ENCODE data around the gene DDAH1.

The DDAH1 gene

DNA sequence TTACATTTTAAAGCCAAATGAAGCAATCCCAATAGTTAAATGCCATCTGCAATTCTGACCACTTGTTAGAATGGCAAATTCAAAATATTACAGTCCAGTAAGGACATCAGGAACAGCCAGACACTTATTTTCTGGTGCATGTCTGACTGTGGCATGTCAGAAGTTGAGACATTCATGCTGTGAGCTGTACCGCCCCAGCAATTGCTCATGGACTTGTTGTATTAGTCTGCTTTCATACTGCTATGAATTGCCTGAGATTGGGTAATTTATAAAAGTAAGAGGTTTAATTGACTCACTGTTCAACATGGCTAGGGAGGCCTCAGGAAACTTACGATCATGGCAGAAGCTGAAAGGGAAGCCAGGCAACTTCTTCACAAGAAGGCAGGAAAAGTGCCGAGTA lies 19.1 kb downstream of the DDAH1 start:
- ATAC-seq (replicated peaks) (no peak), DNase-seq (no peak)
- no peaks in the 10 kb centered on the region for H3K4me1 Mint-ChIP-seq
- no peak overlapping the region for H3K4me3 Mint-ChIP-seq
- peaks cover 0 to 5% of the 10 kb centered on the region in 2 donors for H3K27me3 Mint-ChIP-seq
- peaks cover 0 to 23% of the 10 kb centered on the region in 2 donors for H3K36me3 Mint-ChIP-seq
- H3K9me3 Mint-ChIP-seq, result no peaks in the 10 kb centered on the region
- no peak overlapping the region for H3K27ac Mint-ChIP-seq

DNA sequence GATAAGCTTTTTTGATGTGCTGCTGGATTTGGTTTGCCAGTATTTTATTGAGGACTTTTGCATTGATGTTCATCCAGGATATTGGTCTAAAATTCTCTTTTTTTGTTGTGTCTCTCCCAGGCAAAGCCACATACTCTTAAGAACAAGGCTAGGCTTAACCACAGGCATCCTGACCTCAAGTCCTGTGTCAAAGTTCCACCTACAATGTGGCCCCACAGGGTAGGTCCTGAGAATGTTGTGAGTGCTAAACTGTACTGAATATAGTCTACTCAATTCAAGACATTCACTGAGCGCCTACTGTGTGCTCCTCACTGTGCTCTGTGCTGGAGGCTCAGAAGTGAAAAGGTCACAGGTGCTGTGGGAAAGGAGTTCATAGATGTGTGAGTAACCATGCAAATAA lies 20.6 kb downstream of the DDAH1 start:
- Mint-ChIP-seq H3K27ac (no peak overlapping the region), H3K9me3 (no peaks in the 10 kb centered on the region), H3K4me3 (no peak overlapping the region), H3K36me3 (peaks cover 0 to 21% of the 10 kb centered on the region in 2 donors), H3K4me1 (no peaks in the 10 kb centered on the region), H3K27me3 (peaks cover 0 to 5% of the 10 kb centered on the region in 2 donors)
- ATAC-seq (replicated peaks) (no peak), DNase-seq (no peak)

DNA sequence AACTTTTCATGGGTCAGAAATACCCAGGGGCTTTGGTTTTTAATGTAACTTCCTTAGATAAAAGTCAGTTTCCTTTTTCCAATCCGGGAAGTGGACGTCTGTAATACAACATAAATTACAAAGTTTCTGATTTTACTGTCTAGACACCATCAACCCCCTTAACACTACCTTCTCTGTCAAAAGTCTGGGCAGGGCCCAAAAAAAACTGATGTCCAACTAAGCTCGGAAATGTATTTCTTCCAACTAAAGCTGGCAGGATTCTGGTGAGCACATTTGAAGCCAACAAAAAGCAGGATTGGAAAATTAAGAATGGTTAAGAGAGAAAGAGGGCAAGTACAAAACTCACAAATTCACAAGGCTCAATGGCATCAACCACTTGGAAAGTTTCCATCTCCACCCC lies 24.3 kb downstream of the DDAH1 start:
- Mint-ChIP-seq H3K4me1 (no peaks in the 10 kb centered on the region), H3K27me3 (peaks cover 0 to 11% of the 10 kb centered on the region in 2 donors), H3K27ac (no peak overlapping the region), H3K9me3 (no peaks in the 10 kb centered on the region), H3K4me3 (no peak overlapping the region), H3K36me3 (peaks cover 3 to 11% of the 10 kb centered on the region in 2 donors)
- no peak for ATAC-seq (replicated peaks)
- DNase-seq, result no peak

DNA sequence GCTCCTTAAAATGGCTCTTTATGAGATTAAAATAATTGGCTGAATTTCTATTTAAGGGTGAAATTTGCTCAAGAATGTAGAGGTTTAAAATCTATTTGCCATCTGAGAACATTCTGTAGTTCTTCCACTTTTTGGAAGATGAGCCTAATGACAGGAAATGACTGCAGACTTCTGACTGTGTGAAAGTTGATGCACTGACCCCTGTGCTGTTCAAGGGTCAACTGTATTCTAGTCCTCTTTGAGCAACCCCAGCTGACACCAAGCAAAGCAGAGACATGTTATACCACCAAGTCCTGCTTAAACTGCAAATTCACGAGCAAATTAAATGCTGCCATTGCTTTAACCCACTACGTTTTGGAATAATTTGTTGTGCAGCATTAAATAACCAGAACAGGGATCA lies 26.6 kb downstream of the DDAH1 start:
- Mint-ChIP-seq H3K4me3 (no peak overlapping the region), H3K27me3 (peaks cover 0 to 6% of the 10 kb centered on the region in 2 donors), H3K4me1 (no peaks in the 10 kb centered on the region), H3K9me3 (no peaks in the 10 kb centered on the region), H3K27ac (no peak overlapping the region), H3K36me3 (peaks cover 0 to 3% of the 10 kb centered on the region in 2 donors)
- no peak for DNase-seq
- no peak for ATAC-seq (replicated peaks)

DNA sequence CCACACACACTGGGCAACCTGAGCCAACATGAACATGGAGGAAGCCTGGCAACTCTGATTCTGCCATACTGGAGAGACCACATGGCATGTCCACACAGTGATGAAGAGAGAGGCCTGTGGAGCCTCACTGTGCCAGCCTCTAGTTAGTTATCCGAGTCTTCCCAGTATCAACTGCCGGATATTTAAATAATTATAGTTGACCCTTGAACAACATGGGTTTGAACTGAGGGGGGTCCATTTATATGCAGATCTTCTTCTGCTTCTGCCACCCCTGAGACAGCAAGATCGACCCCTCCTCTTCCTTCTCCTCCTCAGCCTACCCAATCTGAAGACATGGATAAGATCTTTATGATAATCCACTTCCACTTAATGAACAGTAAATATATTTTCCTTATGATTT lies 27.8 kb downstream of the DDAH1 start:
- H3K27ac Mint-ChIP-seq, result no peak overlapping the region
- H3K27me3 Mint-ChIP-seq, result peaks cover 0 to 5% of the 10 kb centered on the region in 2 donors
- H3K36me3 Mint-ChIP-seq, result peaks cover 3 to 4% of the 10 kb centered on the region in 2 donors
- no peaks in the 10 kb centered on the region for H3K4me1 Mint-ChIP-seq
- H3K4me3 Mint-ChIP-seq, result no peak overlapping the region
- H3K9me3 Mint-ChIP-seq, result no peaks in the 10 kb centered on the region
- ATAC-seq (replicated peaks) (no peak), DNase-seq (no peak)

- no peak for DNase-seq
- peaks cover 0 to 11% of the 10 kb centered on the region in 2 donors for H3K27me3 Mint-ChIP-seq
- H3K9me3 Mint-ChIP-seq, result peaks cover 0 to 6% of the 10 kb centered on the region in 2 donors
- no peak overlapping the region for H3K4me3 Mint-ChIP-seq
- peaks cover 3 to 10% of the 10 kb centered on the region in 2 donors for H3K36me3 Mint-ChIP-seq
- peaks cover 7 to 9% of the 10 kb centered on the region in 2 donors for H3K4me1 Mint-ChIP-seq
- H3K27ac Mint-ChIP-seq, result no peak overlapping the region
- ATAC-seq (replicated peaks), result no peak
Measured at GRCh38 chr1:85433096-85433495, 31.9 kb downstream of the DDAH1 start.

GRCh38 chr1:85428471-85429089 lies 36.4 kb downstream of the DDAH1 start:
- no peak overlapping the region for H3K27ac Mint-ChIP-seq
- peaks cover 0 to 12% of the 10 kb centered on the region in 2 donors for H3K36me3 Mint-ChIP-seq
- peaks cover 0 to 8% of the 10 kb centered on the region in 2 donors for H3K9me3 Mint-ChIP-seq
- H3K27me3 Mint-ChIP-seq, result peaks cover 0 to 5% of the 10 kb centered on the region in 2 donors
- ATAC-seq (replicated peaks) (no peak), DNase-seq (no peak)
- peaks cover 12 to 15% of the 10 kb centered on the region in 2 donors for H3K4me1 Mint-ChIP-seq
- no peak overlapping the region for H3K4me3 Mint-ChIP-seq

DNA sequence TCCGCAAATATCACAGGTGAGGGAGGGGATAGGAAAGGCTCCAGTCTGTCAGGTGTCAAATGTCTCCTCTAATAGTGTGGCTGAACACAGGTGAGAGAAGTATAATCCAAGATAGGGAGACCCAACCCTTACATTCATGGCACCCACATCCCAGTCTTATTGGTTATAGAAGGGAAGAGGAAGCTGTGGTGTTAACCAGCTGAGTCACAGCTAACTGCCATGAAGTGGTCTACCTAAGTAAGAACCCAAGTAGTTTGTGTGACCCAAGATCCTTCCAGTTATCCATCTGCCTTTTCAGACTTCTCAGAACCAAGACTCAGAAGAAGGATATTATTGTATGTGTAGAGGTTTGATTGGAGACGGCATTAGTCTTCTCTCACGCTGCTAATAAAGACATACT lies 37.1 kb downstream of the DDAH1 start:
- Mint-ChIP-seq H3K27ac (no peak overlapping the region), H3K36me3 (peaks cover 0 to 9% of the 10 kb centered on the region in 2 donors), H3K27me3 (peaks cover 0 to 5% of the 10 kb centered on the region in 2 donors), H3K9me3 (peaks cover 0 to 8% of the 10 kb centered on the region in 2 donors), H3K4me3 (no peak overlapping the region), H3K4me1 (peaks cover 12 to 15% of the 10 kb centered on the region in 2 donors)
- ATAC-seq (replicated peaks) (no peak), DNase-seq (no peak)

DNA sequence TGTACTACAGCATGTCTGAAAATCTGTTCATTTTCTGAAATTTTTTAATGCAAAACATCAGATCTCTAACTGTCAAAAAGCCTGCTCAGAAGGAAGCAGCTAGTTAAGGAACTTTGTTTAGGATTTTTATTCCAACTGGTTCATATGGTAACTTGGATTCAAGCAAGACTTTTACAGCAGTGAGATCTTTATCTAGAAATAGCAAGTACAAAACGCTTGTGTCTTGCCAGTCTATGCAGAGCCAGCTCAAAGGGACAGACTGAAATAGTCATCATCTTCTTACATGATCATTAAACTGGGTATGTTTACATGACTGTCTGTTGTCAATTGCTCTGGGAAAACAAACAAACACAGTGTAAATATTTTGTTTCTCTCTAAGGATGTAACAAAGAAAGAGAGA lies 37.6 kb downstream of the DDAH1 start:
- no peak overlapping the region for H3K4me3 Mint-ChIP-seq
- ATAC-seq (replicated peaks) (no peak), DNase-seq (no peak)
- H3K27ac Mint-ChIP-seq, result no peak overlapping the region
- H3K9me3 Mint-ChIP-seq, result peaks cover 0 to 8% of the 10 kb centered on the region in 2 donors
- H3K27me3 Mint-ChIP-seq, result peaks cover 0 to 5% of the 10 kb centered on the region in 2 donors
- H3K36me3 Mint-ChIP-seq, result peaks cover 0 to 9% of the 10 kb centered on the region in 2 donors
- peaks cover 12 to 15% of the 10 kb centered on the region in 2 donors for H3K4me1 Mint-ChIP-seq

DNA sequence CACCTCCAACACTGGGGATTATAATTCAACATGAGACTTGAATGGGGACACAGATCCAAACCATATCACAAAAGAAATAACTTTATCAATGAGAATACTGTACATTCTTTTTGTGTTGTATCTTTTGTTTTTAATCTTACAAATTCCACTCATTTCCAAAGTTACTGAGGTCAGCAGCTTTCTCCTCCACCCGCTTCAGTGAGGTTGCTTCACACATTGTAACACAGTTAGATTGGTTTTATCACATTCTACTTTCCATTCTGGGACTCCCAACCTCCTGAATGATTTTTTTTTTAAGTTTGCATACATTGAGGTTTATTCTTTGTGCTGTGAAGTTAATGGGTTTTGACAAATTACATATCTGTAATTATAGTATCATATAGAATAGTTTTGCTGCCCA lies 43.8 kb downstream of the DDAH1 start:
- H3K27me3 Mint-ChIP-seq, result no peaks in the 10 kb centered on the region
- no peaks in the 10 kb centered on the region for H3K4me1 Mint-ChIP-seq
- H3K27ac Mint-ChIP-seq, result no peak overlapping the region
- no peak overlapping the region for H3K4me3 Mint-ChIP-seq
- peaks cover 5 to 6% of the 10 kb centered on the region in 2 donors for H3K9me3 Mint-ChIP-seq
- no peak for DNase-seq
- no peak for ATAC-seq (replicated peaks)
- peaks cover 0 to 20% of the 10 kb centered on the region in 2 donors for H3K36me3 Mint-ChIP-seq

DNA sequence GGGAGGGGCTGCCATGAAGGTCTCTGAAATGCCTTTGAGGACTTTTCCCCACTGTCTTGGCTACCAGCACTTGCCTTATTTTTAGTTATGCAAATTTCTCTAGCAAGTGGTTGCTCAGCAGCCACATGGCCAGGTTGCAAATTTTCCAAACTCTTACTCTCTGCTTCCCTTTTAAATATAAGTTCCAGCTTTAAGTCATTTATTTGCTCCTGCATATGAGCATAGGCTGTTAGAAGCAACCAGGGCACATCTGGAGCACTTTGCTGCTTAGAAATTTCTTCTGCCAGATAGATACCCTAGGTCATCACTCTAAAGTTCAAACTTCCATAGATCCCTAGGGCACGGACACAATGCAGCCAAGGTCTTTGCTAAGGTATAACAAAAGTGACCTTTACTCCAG lies 44.8 kb downstream of the DDAH1 start:
- Mint-ChIP-seq H3K4me3 (no peak overlapping the region), H3K27me3 (no peaks in the 10 kb centered on the region), H3K9me3 (peaks cover 5 to 6% of the 10 kb centered on the region in 2 donors), H3K27ac (no peak overlapping the region), H3K4me1 (no peaks in the 10 kb centered on the region), H3K36me3 (peaks cover 0 to 18% of the 10 kb centered on the region in 2 donors)
- DNase-seq (no peak), ATAC-seq (replicated peaks) (no peak)

- Mint-ChIP-seq H3K9me3 (peaks cover 5 to 6% of the 10 kb centered on the region in 2 donors), H3K4me3 (no peak overlapping the region), H3K27ac (no peak overlapping the region), H3K36me3 (peaks cover 0 to 21% of the 10 kb centered on the region in 2 donors), H3K4me1 (no peaks in the 10 kb centered on the region), H3K27me3 (no peaks in the 10 kb centered on the region)
- DNase-seq (no peak), ATAC-seq (replicated peaks) (no peak)
Measured at GRCh38 chr1:85417876-85418275, 47.1 kb downstream of the DDAH1 start.

GRCh38 chr1:85417017-85417416 lies 47.9 kb downstream of the DDAH1 start:
- peaks cover 0 to 21% of the 10 kb centered on the region in 2 donors for H3K36me3 Mint-ChIP-seq
- H3K27ac Mint-ChIP-seq, result no peak overlapping the region
- DNase-seq (no peak), ATAC-seq (replicated peaks) (no peak)
- peaks cover 5 to 6% of the 10 kb centered on the region in 2 donors for H3K9me3 Mint-ChIP-seq
- H3K4me1 Mint-ChIP-seq, result no peaks in the 10 kb centered on the region
- H3K4me3 Mint-ChIP-seq, result no peak overlapping the region
- no peaks in the 10 kb centered on the region for H3K27me3 Mint-ChIP-seq

DNA sequence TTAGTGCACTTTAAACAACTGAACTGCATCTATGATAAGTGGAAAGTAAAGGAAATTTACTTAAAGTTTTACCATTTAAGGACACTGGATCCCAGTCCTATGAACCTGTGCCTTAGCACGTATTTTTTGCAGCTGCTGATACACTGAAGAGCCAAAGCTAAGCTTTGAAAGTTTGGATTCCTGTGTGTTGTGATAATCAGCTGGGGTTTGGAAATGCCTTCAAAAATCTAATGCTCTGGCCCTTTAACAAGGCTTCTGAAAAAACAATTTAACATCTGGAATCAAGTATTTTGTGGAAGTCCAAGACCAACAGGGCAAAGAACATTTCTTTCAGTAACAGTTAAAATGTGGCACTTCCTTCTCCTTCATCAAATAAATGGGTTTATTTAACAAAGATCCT lies 51.8 kb downstream of the DDAH1 start:
- peaks cover 0 to 2% of the 10 kb centered on the region in 2 donors for H3K9me3 Mint-ChIP-seq
- no peaks in the 10 kb centered on the region for H3K27me3 Mint-ChIP-seq
- no peaks in the 10 kb centered on the region for H3K4me1 Mint-ChIP-seq
- peaks cover 0 to 15% of the 10 kb centered on the region in 2 donors for H3K36me3 Mint-ChIP-seq
- DNase-seq (no peak), ATAC-seq (replicated peaks) (no peak)
- no peak overlapping the region for H3K4me3 Mint-ChIP-seq
- H3K27ac Mint-ChIP-seq, result no peak overlapping the region

- ATAC-seq (replicated peaks), result no peak
- no peaks in the 10 kb centered on the region for H3K9me3 Mint-ChIP-seq
- H3K4me3 Mint-ChIP-seq, result no peak overlapping the region
- no peak for DNase-seq
- H3K36me3 Mint-ChIP-seq, result peaks cover 0 to 5% of the 10 kb centered on the region in 2 donors
- no peaks in the 10 kb centered on the region for H3K4me1 Mint-ChIP-seq
- H3K27ac Mint-ChIP-seq, result no peak overlapping the region
- no peaks in the 10 kb centered on the region for H3K27me3 Mint-ChIP-seq
Measured at GRCh38 chr1:85411567-85412305, 53.2 kb downstream of the DDAH1 start.
